ENCODE measurements around the gene ST6GALNAC3.

ST6GALNAC3 gene

DNA sequence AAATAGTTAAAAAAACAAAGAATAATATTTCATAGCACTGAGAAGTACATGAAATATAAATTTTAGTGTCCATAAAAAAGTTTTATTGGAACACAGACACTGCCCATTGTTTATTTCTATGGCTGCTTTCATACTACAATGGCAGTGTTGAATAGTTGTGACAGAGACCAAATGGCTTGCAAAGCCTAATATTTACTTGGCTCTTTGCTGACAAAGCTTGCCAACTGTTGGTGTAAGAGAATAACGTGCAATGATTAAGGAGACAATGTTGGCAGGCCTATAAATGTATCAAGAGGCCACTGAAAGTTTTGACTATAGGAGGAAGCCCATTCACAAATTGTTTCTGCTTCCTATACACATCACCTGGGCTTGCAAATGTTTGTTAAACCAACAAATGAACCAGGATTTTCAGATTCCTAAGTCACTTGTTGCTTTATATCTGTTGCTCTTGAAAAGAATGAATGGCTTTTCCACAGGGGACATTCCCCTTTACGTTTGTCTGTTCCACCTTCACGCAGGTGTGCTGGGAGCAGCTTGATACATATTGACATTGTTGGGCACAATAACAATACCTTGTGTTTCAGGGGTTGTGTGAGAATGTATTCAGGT, 5.5 kb upstream of the ST6GALNAC3 start:
- Histone ChIP-seq H3K4me3 (ENCODE audit: low read depth, low read length) (no peak overlapping the region), H3K9me3 (ENCODE audit: control insufficient read depth, insufficient read depth, low read depth, low read length) (no peaks in the 10 kb centered on the region; the same call in 1 of the 2 replicates), H3K36me3 (ENCODE audit: control insufficient read depth in 2 of 2, insufficient read depth in 1 of 2, low read length in 2 of 2) (no peaks in the 10 kb centered on the region), H3K27ac (ENCODE audit: extremely low read depth, low read depth, low read length) (no peak overlapping the region), H3K4me1 (ENCODE audit: control insufficient read depth, insufficient read depth, low read length) (no peaks in the 10 kb centered on the region)
- TF ChIP-seq SCRT1 (tag by site-specific recombination; IDR thresholded peaks at IDR 0.05; ENCODE audit: borderline replicate concordance): peak; percentile 81; the same call in 1 of the 2 replicates
- TF ChIP-seq SCRT2 (tag by site-specific recombination; IDR thresholded peaks at IDR 0.05): peak; percentile 94
- TF ChIP-seq, protein P1, sequence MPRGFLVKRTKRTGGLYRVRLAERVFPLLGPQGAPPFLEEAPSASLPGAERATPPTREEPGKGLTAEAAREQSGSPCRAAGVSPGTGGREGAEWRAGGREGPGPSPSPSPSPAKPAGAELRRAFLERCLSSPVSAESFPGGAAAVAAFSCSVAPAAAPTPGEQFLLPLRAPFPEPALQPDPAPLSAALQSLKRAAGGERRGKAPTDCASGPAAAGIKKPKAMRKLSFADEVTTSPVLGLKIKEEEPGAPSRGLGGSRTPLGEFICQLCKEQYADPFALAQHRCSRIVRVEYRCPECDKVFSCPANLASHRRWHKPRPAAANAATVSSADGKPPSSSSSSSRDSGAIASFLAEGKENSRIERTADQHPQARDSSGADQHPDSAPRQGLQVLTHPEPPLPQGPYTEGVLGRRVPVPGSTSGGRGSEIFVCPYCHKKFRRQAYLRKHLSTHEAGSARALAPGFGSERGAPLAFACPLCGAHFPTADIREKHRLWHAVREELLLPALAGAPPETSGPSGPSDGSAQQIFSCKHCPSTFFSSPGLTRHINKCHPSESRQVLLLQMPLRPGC (tag by site-specific recombination; IDR thresholded peaks at IDR 0.05): no peak
- ChIA-PET POLR2A (no interaction called here), CTCF (interaction anchor here (1.0 kb wide), 1 partner anchor 10 kb away, joined by 3 read pairs; no protein-coding TSS in a partner anchor)

GRCh38 chr1:76070538-76070937, 4.0 kb upstream of the ST6GALNAC3 start:
- Histone ChIP-seq H3K27ac (ENCODE audit: extremely low read depth, low read depth, low read length) (no peak overlapping the region), H3K36me3 (ENCODE audit: control insufficient read depth in 2 of 2, insufficient read depth in 1 of 2, low read length in 2 of 2) (no peaks in the 10 kb centered on the region), H3K4me1 (ENCODE audit: control insufficient read depth, insufficient read depth, low read length) (no peaks in the 10 kb centered on the region), H3K9me3 (ENCODE audit: control insufficient read depth, insufficient read depth, low read depth, low read length) (no peaks in the 10 kb centered on the region; the same call in 1 of the 2 replicates), H3K4me3 (ENCODE audit: low read depth, low read length) (no peak overlapping the region)
- TF ChIP-seq ZNF561 (tag by site-specific recombination; IDR thresholded peaks at IDR 0.05; ENCODE audit: borderline replicate concordance) (no peak), ZNF776 (tag by site-specific recombination; IDR thresholded peaks at IDR 0.05; ENCODE audit: borderline replicate concordance) (no peak), ZNF585B (tag by site-specific recombination; IDR thresholded peaks at IDR 0.05) (no peak), ZNF530 (tag by site-specific recombination; IDR thresholded peaks at IDR 0.05; ENCODE audit: low read depth) (no peak), ZNF266 (tag by site-specific recombination; IDR thresholded peaks at IDR 0.05; ENCODE audit: low read depth) (no peak), ZNF140 (tag by site-specific recombination; IDR thresholded peaks at IDR 0.05) (no peak), ZNF292 (tag by site-specific recombination; IDR thresholded peaks at IDR 0.05; ENCODE audit: borderline replicate concordance, low read depth) (no peak), ZNF785 (tag by site-specific recombination; IDR thresholded peaks at IDR 0.05) (no peak), ZNF645 (tag by site-specific recombination; IDR thresholded peaks at IDR 0.05) (no peak), ZBTB7A (tag by site-specific recombination; IDR thresholded peaks at IDR 0.05; ENCODE audit: low read depth) (no peak), ZSCAN23 (tag by site-specific recombination; IDR thresholded peaks at IDR 0.05) (no peak), ZNF2 (tag by site-specific recombination; IDR thresholded peaks at IDR 0.05) (no peak), ZNF311 (tag by site-specific recombination; IDR thresholded peaks at IDR 0.05; ENCODE audit: borderline replicate concordance) (no peak), MYNN (tag by site-specific recombination; IDR thresholded peaks at IDR 0.05; ENCODE audit: borderline replicate concordance) (no peak)
- TF ChIP-seq, protein P2, sequence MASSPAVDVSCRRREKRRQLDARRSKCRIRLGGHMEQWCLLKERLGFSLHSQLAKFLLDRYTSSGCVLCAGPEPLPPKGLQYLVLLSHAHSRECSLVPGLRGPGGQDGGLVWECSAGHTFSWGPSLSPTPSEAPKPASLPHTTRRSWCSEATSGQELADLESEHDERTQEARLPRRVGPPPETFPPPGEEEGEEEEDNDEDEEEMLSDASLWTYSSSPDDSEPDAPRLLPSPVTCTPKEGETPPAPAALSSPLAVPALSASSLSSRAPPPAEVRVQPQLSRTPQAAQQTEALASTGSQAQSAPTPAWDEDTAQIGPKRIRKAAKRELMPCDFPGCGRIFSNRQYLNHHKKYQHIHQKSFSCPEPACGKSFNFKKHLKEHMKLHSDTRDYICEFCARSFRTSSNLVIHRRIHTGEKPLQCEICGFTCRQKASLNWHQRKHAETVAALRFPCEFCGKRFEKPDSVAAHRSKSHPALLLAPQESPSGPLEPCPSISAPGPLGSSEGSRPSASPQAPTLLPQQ (tag by site-specific recombination; IDR thresholded peaks at IDR 0.05): no peak
- TF ChIP-seq, protein P3, sequence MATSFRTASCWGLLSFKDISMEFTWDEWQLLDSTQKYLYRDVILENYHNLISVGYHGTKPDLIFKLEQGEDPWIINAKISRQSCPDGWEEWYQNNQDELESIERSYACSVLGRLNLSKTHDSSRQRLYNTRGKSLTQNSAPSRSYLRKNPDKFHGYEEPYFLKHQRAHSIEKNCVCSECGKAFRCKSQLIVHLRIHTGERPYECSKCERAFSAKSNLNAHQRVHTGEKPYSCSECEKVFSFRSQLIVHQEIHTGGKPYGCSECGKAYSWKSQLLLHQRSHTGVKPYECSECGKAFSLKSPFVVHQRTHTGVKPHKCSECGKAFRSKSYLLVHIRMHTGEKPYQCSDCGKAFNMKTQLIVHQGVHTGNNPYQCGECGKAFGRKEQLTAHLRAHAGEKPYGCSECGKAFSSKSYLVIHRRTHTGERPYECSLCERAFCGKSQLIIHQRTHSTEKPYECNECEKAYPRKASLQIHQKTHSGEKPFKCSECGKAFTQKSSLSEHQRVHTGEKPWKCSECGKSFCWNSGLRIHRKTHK (tag by site-specific recombination; IDR thresholded peaks at IDR 0.05): no peak
- ChIA-PET CTCF (interaction anchor here (0.8 kb wide), 1 partner anchor 11 kb away, joined by 3 read pairs; no protein-coding TSS in a partner anchor), POLR2A (no interaction called here)

Measured in HEK293 (cell line).